GM20000 (cell line): ENCODE results near the gene ANKLE2.
"Not testable (repeated sequence)": the region's sequence is repeated elsewhere in the genome, so short reads cannot be mapped to it uniquely, and the experiment has no call there.

ENCODE experiments used
- DNase-seq: peaks from one replicate; pipeline ENCODE4 v3.0.0; 2012; ENCODE audit warnings: low spot score
- CTCF ChIP-seq: IDR thresholded peaks from 2 replicates; pipeline ENCODE4 v1.5.1; 2012; ENCODE audit warnings: mild to moderate bottlenecking, control low read depth; ENCODE audit errors: extremely low read depth, missing control alignments

ANKLE2 gene

DNA sequence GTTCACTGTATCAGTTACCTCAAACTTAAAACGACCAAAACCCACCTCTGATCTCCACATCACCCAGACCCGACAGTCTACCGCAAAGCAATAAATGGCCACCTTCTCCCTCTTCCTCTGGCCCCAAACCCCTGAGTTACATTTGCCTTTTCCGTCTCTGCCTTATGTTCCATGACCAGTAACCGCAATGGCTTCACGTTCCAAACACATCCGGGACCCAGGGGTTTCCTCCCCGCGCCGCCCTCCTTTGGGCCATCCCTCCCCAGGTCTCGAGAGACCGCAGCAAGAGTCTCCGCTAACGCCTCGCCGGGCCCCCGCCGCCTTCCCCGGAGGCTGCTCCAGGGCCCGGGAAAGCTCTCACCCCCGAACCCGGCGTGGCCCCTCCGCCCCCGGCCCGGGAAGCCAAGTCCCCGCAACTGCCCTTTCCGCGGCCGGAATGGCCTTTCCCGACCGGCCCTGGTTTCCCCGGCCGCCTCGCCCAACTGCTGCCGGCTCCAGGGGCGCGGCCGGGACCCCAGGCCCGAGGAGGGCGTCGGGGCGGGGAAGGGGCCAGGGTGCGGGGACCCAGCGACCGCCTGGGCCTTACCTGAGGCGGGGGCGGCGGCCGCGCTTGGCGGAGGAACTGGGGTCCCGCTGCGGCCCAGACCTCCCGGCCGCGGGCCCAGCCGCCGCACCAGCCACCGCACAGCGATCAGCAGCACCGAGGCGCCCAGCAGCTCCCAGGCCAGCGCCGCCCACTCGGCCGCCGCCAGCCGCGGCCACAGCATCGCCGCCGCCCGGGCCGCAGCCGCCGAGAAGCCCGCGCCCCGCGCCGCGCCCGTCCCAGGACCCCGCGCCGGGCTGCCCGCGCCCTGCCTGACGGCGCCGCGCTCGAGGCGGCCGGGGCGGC lies at the start of gene ANKLE2:
Gene ANKLE2 (minus strand): TSS at position 801 of the 889 bp plus-strand sequence. CDS start 34 bp downstream, at position 767.
- TF ChIP-seq CTCF, result no peak
- DNase-seq, result peak; percentile 90

GRCh38 chr12:132809391-132809790 lies 47.8 kb upstream of the ANKLE2 start:
- peak; percentile 33 for TF ChIP-seq CTCF
- DNase-seq, result not testable (repeated sequence)

- no peak for TF ChIP-seq CTCF
- DNase-seq, result peak; percentile 21
Measured at GRCh38 chr12:132807295-132808092, 45.9 kb upstream of the ANKLE2 start.

- no peak for TF ChIP-seq CTCF
- no peak for DNase-seq
Measured at GRCh38 chr12:132806857-132807256, 45.2 kb upstream of the ANKLE2 start.

DNA sequence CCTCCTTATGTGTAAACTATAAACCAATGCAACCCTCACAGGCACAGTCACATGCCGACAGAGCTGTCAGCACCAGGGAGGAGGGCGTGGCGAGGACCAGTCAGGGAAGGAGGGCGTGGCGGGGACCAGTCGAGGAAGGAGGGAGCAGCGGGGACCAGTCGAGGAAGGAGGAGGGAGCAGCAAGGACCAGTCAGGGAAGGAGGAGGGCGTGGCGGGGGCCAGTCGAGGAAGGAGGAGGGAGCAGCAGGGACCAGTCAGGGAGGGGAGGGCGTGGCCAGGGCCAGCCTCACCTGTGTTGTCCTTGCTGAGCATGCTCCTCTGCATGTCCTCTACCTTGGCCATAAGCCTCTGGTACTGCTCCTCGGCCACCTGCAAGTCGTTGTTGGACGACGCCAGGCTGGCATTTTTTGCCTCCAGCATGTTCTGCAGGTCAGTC lies 42.8 kb upstream of the ANKLE2 start:
- no peak for TF ChIP-seq CTCF
- no peak for DNase-seq

GRCh38 chr12:132803888-132804287 lies 42.3 kb upstream of the ANKLE2 start:
- no peak for TF ChIP-seq CTCF
- DNase-seq, result peak; percentile 20

DNA sequence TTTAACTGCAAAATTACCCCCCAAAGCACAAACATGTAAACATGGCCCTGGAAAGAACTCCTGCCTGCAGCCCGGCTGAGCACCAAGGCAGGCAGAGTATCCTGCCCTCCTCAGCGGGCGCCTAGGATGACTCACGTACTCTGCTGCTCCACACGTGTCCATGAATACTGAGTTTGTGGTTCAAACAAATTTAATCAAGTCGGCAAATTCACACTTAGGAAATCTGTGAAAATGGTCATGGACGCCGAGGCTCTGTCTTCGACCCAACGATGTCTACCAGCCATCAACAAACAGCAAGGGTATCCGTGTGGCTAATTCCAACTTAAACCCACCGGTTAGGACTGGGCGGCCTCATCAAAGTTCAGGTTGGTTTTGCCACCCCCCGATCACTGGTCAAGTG lies 41.5 kb upstream of the ANKLE2 start:
- TF ChIP-seq CTCF, result no peak
- no peak for DNase-seq
